NT2/D1 (cell line): ENCODE measurements around the gene TMPRSS11A.

Experiments used
- SUZ12 ChIP-seq: IDR thresholded peaks from 2 replicates; pipeline ENCODE4 v1.6.1; 2011; ENCODE audit not compliant: insufficient read length, insufficient read depth; ENCODE audit errors: extremely low read depth
- YY1 ChIP-seq: IDR thresholded peaks from 2 replicates; pipeline ENCODE4 v1.6.1; 2011; ENCODE audit not compliant: insufficient read length, insufficient read depth
- ZNF274 ChIP-seq: IDR thresholded peaks from 2 replicates; pipeline ENCODE4 v1.6.1; 2011; ENCODE audit warnings: mild to moderate bottlenecking, low read depth, low read length

- TF ChIP-seq ZNF274, result no peak
- TF ChIP-seq YY1, result no peak
- no peak for TF ChIP-seq SUZ12
These were observed 47.8 kb downstream of the TMPRSS11A start for GRCh38 chr4:67915400-67915966.
